HK-2 (cell line): Measurements from ENCODE around the gene ABL2.
"Not testable (repeated sequence)": the region's sequence is repeated elsewhere in the genome, so short reads cannot be mapped to it uniquely, and the experiment has no call there.

Experiments used
- DNase-seq: peaks from one replicate; pipeline ENCODE4 v3.0.0-alpha.2; 2018; ENCODE audit not compliant: unreplicated experiment

ABL2 gene

GRCh38 chr1:179169616-179170467, 59.6 kb downstream of the ABL2 start:
- DNase-seq = no peak

GRCh38 chr1:179168536-179168935, 60.9 kb downstream of the ABL2 start:
- DNase-seq = no peak

GRCh38 chr1:179167955-179168354, 61.5 kb downstream of the ABL2 start:
- DNase-seq = no peak

- no peak for DNase-seq
These were observed 62.1 kb downstream of the ABL2 start for GRCh38 chr1:179167418-179167777.

- no peak for DNase-seq
These were observed 62.6 kb downstream of the ABL2 start for GRCh38 chr1:179166663-179167417.

- DNase-seq = no peak
These were observed 65.0 kb downstream of the ABL2 start for GRCh38 chr1:179164494-179164893.

- DNase-seq = no peak
These were observed 72.8 kb downstream of the ABL2 start for GRCh38 chr1:179156708-179157107.

GRCh38 chr1:179156026-179156425, 73.5 kb downstream of the ABL2 start:
- no peak for DNase-seq

GRCh38 chr1:179155615-179156014, 73.9 kb downstream of the ABL2 start:
- DNase-seq = no peak

- no peak for DNase-seq
These were observed 75.0 kb downstream of the ABL2 start for GRCh38 chr1:179154437-179154836.

GRCh38 chr1:179153217-179153616, 76.3 kb downstream of the ABL2 start:
- no peak for DNase-seq

- DNase-seq = no peak
These were observed 77.4 kb downstream of the ABL2 start for GRCh38 chr1:179151908-179152682.

GRCh38 chr1:179146911-179147310, 82.6 kb downstream of the ABL2 start:
- no peak for DNase-seq

GRCh38 chr1:179146476-179146875, 83.0 kb downstream of the ABL2 start:
- DNase-seq = no peak

- DNase-seq = no peak
These were observed 84.0 kb downstream of the ABL2 start for GRCh38 chr1:179145521-179145920.

- no peak for DNase-seq
These were observed 84.9 kb downstream of the ABL2 start for GRCh38 chr1:179144626-179145025.

GRCh38 chr1:179143322-179143721, 86.2 kb downstream of the ABL2 start:
- DNase-seq = no peak

- peak; percentile 71 for DNase-seq
These were observed 86.6 kb downstream of the ABL2 start for GRCh38 chr1:179142889-179143299.

GRCh38 chr1:179141592-179142251, 87.8 kb downstream of the ABL2 start:
- DNase-seq = no peak

GRCh38 chr1:179138755-179139154, 90.7 kb downstream of the ABL2 start:
- DNase-seq = not testable (repeated sequence)

- DNase-seq = no peak
These were observed 91.7 kb downstream of the ABL2 start for GRCh38 chr1:179137617-179138255.
